D721Med (cell line): Measurements from ENCODE around the gene GLT8D2.

Experiments
- DNase-seq: peaks from one replicate; pipeline ENCODE4 v3.0.0; 2011; ENCODE audit warnings: low spot score; ENCODE audit not compliant: insufficient read length
- FAIRE-seq: peaks from 2 replicates; lab custom pipeline; 2011; peaks lifted over from hg19 to GRCh38; lab: Jason Lieb, UNC
- TF ChIP-seq, protein P1 (sequence below): IDR thresholded peaks from 2 replicates; pipeline ENCODE4 v1.5.1; 2012; ENCODE audit warnings: mild to moderate bottlenecking, control low read depth; ENCODE audit not compliant: insufficient read depth; ENCODE audit errors: missing control alignments

Gene GLT8D2

DNA sequence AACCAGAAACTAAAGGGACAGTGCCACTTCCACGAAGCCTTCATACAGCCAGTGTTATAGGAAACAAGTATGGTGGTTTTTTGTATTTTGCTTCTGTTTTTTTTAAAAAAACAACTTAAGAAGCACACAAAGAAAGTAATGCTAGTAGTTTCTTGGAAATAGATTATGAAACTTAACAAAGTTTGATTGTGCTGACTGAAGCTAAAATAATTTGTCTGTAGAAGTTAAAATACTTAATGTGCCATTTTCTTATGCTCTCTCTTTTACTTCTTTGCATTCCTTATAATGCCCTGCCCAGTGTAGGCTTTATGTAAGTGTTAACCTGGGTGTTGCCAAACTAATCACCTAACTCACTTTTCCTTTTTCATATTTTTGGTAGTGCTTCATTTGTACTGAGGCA is 30.8 kb upstream of the GLT8D2 start:
- DNase-seq: no peak
- no peak for FAIRE-seq
- TF ChIP-seq, protein P1, sequence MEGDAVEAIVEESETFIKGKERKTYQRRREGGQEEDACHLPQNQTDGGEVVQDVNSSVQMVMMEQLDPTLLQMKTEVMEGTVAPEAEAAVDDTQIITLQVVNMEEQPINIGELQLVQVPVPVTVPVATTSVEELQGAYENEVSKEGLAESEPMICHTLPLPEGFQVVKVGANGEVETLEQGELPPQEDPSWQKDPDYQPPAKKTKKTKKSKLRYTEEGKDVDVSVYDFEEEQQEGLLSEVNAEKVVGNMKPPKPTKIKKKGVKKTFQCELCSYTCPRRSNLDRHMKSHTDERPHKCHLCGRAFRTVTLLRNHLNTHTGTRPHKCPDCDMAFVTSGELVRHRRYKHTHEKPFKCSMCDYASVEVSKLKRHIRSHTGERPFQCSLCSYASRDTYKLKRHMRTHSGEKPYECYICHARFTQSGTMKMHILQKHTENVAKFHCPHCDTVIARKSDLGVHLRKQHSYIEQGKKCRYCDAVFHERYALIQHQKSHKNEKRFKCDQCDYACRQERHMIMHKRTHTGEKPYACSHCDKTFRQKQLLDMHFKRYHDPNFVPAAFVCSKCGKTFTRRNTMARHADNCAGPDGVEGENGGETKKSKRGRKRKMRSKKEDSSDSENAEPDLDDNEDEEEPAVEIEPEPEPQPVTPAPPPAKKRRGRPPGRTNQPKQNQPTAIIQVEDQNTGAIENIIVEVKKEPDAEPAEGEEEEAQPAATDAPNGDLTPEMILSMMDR: no peak

DNA sequence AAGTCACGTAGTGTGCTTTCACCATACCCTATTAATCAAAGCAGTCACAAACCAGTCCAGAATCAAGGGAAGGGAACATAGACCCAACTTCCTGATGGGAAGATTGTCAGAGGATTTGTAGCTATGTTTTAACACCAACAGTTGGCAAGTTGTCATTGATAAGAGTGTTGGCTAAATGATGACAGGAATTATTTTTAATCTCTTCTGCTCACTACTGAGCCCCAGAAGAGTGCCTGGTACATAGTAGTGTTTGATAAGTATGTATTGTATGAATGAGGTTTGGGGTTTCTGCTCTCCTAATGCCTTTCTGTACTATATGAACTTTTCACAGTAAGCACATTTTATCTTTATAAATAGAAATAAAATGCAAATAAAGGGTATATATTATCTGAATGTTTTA is 29.0 kb upstream of the GLT8D2 start:
- no peak for FAIRE-seq
- TF ChIP-seq, protein P1: no peak
- DNase-seq: no peak

DNA sequence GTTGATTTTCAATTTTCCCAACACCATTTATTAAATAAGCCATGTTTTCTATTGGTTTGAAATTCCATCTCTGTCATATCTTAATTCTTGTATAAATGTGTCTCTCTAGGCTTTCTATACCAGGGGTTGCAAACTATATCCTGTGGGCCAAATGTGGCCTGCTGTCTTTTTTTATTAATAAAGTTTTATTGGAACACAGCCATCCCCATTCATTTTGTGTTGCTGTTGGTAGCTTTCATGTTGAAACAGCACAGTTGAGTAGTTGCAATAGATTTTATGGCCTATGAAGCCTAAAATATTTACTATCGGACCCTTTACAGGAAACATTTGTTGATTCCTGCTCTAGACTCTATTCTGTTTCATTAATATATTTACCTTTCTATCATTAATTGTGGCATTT is 23.7 kb upstream of the GLT8D2 start:
- TF ChIP-seq, protein P1: no peak
- no peak for DNase-seq
- no peak for FAIRE-seq

DNA sequence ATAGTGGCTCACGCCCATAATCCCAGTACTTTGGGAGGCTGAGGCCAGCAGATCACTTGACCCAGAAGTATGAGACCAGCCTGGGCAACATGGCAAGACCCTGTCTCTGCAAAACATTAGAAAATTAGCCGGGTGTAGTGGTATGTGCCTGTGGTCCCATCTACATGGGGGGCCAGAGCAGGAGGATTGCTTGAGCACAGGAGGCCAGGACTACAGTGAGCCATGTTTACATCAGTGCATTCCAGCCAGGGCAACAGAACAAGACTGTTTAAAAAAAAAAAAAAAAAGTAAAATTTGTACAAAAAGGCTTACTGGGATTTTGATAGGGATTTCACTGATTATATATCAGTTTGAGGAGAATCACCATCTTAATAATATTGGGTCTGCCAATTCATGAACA is 22.1 kb upstream of the GLT8D2 start:
- TF ChIP-seq, protein P1: no peak

DNA sequence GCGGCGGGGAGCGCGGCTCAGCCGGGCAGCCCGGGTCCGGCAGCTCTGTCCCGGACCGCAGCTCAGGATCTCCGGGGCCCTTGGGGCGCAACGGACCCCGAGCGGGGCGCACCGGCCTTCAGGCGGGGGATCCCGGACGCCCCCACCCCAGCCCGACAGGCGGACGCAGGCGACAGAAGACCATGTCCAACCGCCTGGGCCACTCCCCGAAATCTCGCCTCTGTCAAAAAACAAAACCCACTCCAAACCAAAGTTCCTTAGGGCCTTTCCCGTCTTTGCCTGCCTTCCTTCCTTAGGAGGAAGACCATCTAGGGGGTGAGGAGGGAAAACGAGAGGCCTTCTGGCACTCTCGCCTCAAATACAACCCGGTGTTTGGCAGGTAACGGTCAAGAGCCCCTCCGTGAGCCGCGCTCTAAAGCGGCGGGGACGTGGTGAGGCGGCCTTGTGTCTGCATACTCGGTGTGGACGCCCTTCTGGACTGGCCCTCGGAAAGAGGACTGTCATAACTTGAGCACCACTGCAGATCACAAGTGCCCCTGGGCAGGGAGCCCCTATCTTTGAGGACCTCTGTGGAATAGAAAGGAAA is 14.9 kb upstream of the GLT8D2 start:
- FAIRE-seq (no peak), DNase-seq (no peak)
- TF ChIP-seq, protein P1: no peak

More for the DNA sequence above, 22.1 kb upstream of the GLT8D2 start:
- DNase-seq: no peak
- FAIRE-seq: no peak

DNA sequence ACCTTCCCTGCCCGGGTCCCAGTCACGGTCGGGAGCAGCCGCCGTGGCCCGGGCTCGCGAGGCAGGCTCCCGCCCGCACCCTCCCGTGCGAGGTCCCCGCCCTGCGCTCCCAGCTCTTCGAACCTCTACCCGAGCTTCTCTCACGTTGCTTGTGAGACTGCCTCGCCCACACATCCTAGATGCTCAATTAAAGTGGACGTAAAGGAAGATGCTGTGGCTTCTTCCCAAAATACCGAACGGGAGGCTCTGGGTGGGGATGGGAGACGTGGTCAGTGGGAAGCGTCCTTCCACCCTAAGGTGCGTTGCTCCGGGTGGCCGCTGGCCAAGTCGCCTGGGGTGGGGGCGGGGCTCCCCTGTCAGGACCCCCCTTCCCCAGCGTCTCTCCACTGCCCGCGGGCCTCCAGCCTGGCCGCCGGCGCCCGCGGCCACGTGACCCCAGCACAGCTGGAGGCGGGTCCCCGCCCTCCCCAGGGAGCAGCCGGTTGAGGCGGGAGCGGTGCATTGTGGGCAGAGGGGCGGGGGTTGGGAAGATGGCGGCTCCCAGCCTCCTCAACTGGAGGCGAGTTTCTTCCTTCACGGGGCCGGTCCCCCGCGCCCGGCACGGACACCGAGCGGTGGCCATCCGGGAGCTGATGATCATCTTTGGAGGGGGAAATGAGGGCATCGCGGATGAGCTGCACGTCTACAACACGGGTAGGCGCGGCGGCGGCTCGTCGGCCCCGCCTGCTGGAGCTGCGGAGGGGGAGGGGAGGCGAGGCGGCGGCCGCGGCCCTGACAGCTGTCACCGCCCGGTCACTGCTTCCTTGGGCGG is 14.2 kb upstream of the GLT8D2 start, which contains the start of gene HCFC2:
TSS of gene HCFC2 (plus strand) at position 501 of the 811 bp plus-strand sequence. CDS start at position 531, 30 bp downstream.
- peak; percentile 98 for DNase-seq
- FAIRE-seq: no peak
- TF ChIP-seq, protein P1: no peak

DNA sequence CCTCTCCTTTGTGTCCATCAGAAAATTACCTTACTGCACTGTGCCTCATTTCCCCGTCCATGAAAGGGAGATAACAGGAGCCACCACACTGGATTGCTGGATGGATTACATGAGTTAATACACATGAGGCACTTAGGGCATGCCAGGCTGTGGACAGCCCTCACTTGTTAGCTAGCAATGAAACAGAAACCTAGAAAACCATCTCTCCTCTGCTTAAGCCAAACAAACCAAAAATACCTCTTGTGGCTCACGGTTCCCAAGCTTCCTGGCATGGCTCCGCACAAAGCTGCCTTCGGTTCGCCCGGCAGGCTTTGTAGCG is 13.7 kb upstream of the GLT8D2 start:
- TF ChIP-seq, protein P1: no peak
- DNase-seq (no peak), FAIRE-seq (no peak)
